Stimulated activated CD4-positive, alpha-beta T cell treated with anti-CD3 and anti-CD28 coated beads, Interleukin-4, amount 100 ng/mL, for 48 hours (primary cell): ENCODE data around the gene SDR42E2.
A peak's percentile ranks its signal among the peaks of the same experiment; 100 is the strongest.
"Not testable (repeated sequence)": the region's sequence is repeated elsewhere in the genome, so short reads cannot be mapped to it uniquely, and the experiment has no call there.

Experiments used
- DNase-seq, 2 donors: peaks; one replicate each; pipeline ENCODE4 v3.0.0-alpha.2; 2020; ENCODE audit warnings: low read depth in 2 of 2

The SDR42E2 gene

DNA sequence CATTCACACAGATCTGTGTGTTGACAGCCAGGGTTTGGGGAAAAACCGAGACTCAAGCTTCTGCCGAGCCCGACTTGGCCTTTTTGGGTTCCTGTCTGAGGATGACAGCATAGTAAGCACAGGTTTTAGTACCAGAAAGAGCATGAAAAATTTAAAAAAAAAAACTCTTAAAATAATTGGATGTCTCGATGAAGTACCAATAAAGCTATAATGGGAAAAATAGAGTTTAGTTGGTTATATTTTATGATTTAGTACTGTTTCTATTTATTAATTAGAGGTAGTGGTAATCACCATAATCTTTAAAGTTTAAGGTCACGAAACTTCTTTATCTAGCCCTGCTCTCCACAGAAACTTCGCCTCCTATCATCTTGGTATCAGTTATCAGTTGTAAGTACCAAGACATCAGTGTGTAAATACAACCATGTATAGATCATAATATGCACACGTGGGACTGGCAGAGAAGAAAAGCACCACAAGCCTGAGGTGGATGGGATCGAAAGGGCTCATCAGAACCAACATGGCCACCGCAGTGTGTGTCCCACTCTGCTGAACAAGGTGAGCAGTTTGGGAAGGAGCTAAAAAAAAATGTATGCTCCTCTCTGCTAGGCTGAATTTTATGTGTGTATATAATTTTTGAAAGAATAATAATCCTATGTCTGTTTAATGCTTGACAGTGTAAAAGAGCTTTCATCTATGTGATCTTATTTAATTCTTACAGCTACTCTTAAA is 29.4 kb downstream of the SDR42E2 start:
- no peak for DNase-seq

DNA sequence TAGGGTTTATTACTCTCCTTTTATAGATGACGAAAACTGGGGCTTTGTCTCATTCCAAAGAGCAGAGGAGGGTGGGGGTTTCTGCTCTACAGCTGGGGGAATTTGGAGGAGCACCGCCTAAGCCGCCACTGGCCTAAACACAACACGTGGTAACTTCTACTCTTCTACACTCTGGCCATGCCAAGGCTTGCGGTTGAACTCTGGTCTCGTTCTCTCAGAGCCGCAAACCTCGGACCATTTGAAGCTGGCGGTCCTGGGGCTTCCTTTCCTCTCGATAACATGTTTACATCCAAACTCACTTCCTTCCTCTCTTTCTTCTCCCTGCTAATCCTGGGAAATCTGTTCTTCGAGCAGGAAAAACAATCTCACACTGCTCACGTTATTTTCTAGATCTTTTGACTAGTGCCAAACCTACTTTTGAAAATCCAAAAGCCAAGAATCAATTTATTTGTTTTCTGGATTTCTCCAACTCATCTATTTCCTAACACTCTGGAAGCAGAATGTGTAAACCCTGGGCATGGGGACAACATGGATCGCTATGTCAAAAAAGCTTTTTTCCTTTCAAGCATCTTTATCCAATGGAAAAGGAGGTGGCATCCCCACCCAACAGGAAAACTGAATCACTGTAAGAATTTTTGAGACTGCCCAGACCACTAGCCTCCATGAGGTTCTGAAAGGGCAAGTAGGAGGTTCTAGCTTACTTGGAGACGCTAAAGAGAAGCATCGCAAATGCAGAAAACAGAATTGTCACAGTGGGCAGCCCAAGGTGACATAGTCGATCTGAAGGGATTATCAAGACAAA is 30.2 kb downstream of the SDR42E2 start:
- DNase-seq = peak; percentile 61 to 72

DNA sequence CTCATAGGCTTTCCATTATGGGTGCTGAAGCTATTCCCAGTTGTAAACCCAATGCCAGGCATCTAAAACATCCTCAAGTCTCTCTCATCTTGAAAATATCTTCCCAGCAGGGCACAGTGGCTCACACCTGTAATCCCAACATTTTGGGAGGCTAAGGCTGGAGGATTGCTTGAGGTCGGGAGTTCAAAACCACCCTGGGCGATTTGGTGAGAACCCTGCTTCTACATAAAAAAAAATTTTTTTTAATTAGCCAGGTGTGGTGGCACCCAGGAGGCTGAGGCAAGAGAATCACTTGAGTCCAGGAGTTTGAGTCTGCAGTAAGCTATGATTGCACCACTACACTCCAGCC is 30.7 kb downstream of the SDR42E2 start:
- DNase-seq = no peak

DNA sequence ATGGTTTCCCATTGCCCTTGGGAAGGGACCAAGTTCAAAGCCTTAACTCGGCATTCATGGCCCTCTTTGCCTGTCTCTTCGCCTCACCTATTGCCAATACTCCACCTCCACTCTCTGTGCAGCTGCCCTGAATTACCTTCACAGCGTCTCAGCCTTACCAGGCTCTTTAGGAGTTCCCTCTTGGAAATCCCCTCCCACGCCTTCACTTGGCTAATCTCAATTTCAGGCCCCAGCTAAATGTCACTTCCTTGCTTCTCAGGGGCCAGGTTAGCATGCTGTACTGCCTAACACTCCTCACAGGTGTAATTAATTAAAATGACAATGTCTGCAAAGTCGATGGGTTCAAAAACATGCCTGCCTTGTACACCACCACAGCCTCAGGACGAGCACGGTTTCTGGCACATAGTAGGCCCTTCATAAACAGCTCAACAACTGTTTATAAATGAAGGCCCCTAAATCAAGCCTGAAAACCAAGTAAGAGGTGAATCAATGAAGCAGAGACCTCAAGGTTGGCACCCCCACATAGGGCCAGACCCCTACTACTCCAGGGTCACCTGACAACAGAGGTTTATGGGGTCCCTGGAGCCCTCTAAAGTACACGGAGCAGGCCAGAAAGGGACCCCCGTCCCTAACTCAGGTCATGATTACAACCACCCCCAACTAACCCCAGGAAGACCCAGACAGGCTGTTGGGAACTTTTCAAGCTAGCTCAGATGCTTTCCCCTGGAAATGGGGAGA is 32.6 kb downstream of the SDR42E2 start:
- no peak for DNase-seq

DNA sequence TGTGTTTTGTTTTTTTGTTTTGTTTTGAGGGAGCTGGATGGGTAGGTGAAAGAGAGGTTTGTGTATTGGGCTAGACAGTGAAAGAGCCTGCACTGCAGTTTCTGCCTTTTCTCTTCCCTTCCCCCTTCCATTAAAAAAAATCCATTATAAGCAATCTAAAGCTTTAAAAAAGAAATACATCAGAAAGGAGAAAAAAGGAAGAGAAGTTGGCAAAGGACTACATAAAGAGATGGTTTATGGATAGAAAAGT is 33.1 kb downstream of the SDR42E2 start:
- no peak for DNase-seq

DNA sequence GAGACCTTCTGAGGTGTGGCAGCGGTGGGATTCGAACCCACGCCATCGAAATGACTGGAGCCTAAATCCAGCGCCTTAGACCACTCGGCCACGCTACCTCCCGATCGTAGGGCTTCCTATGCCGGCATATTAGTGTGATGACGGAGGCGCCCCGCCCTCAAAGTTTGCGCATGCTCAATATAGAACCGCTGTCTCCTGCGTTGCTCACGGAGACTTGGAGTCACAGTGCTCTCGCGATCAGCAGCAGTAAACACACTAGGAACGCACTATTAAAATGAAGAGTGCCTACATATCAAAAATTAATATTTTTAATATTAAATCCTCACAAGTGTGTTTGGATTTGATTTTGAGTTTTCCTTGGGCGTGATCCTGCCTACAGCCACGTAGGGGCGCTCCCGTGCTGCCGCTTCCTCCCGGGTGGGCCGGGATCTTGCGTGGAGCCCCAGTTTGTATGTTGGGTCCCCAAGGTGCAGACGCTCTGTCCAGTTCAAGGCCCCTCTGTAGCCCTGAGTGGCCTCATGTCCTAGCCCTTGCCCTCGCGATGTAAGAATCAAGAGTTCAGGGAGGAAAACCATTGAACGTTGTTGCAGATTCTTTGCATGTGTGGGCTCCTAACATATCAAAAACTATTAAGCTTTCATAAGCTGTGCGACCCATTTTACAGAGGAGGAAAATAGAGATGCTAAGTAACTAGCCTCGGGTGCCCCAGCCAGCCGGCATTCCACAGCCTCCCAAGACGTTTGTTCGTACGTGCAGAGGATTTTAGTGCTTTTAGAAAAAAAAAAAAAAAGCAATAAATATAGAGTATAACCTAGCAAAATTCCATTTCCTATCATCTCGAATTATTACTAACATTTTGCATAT is 33.6 kb downstream of the SDR42E2 start:
- peak; percentile 82 to 96 for DNase-seq

DNA sequence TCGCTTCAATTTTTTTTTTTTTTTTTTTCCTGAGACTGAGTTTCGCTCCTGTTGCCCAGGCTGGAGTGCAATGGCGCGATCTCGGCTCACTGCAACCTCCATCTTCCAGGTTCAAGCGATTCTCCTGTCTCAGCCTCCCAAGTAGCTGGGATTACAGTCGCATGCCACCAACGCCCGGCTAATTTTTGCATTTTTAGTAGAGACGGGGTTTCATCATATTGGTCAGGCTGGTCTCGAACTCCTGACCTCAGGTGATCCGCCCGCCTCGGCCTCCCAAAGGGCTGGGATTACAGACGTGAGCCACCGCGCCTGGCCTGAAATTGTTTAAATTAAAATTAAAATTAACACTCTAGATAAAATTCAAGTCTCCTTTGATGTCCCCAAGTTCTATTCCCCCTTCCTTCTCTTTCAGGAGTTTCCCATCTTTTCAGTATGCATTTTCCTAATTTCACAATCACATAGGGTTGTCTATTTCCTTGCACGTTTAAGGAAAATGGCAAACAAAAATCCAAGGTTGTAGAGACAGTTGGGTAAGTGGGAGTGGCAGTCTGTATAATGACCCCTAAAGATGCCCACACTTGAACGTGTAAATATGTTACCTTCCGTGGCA is 34.4 kb downstream of the SDR42E2 start:
- not testable (repeated sequence) for DNase-seq

DNA sequence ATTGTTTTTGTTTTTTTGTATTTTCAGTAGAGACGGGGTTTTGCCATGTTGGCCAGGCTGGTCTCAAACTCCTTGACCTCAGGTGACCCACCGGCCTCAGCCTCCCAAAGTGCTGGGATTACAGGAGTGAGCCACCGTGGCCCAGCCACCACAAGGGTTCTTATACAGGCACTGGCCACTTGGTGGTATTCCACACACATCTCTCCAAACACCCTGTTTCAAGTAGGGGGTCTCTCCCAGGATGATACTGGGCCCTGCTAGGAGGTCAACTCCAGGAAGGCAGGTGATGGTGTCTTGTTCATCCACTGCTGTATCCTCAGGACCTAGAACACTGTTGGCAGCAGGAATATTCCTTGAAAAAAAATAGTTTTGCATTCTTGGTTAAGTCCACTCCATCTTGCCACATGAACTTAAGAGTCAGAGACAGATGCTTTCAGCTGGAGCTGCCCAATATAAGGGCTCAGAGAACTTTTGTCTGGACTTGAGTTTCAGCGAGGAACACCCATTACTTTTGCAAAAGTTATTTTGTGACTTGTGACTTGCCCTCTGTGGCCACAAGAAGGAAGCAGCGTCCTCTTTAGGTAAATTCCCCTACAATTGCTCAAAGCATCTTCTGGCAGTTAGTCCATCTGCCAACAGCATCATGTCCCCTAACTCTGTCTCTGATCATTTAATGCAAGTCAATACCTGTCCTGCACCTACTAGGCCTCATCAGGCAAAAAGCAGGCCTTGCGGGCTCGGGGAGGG is 36.4 kb downstream of the SDR42E2 start:
- DNase-seq = no peak

DNA sequence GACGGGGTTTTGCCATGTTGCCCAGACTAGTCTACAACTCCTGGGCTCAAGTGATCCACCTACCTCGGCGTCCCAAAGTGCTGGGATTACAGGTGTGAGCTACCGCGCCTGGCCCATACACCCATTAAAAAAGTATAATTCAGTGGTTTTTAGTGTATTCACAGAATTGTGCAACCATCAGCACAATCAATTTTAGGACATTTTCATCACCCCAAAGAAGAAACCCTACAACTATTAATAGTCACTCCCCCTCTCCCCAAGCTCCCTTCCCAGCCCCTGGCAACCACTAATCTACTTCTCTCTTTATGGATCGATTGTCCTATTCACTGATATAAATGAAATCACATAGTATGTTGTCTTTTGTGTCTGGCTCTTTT is 39.9 kb downstream of the SDR42E2 start:
- DNase-seq = no peak

DNA sequence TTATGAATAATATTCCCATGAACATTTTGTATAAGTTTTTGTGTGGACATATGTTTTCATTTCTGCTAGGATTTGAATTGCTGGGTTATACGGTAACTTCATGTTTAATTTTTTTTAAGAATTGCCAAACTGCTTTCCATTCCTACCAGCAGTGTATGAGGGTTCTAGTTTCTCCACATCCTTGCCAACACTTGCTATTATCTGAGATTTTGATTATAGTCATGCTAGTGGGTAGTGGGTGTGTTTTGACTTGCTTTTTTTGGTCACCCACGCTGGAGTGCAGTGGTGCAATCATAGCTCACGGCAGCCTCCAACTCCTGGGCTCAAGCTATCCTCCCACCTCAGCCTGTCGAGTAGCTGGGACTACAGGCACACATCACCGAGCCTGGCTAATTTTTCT is 40.8 kb downstream of the SDR42E2 start:
- DNase-seq = no peak

DNA sequence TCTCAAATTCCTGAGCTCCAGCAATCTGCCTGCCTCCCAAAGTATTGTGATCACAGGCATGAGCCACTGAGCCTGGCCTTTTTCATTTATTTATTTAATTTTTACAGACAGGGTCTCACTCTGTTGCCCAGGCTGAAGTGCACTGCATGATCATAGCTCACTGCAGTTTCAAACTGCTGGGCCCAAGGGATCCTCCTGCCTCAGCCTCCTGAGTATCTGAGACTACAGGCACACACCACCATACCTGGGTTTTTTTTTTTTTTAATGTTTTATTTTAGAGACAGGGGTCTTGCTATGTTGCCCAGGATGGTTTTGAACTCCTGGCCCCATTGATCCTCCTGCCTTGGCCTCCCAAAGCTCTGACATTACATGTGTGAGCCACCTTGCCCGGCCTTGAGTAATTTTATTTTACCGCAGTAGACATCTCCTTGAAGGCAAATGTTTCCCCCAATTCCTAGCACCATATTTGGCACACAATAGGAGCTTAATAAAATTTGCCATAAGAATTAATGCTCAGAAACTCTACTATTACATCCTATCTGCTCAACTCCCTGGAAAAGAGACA is 41.9 kb downstream of the SDR42E2 start:
- DNase-seq = no peak

DNA sequence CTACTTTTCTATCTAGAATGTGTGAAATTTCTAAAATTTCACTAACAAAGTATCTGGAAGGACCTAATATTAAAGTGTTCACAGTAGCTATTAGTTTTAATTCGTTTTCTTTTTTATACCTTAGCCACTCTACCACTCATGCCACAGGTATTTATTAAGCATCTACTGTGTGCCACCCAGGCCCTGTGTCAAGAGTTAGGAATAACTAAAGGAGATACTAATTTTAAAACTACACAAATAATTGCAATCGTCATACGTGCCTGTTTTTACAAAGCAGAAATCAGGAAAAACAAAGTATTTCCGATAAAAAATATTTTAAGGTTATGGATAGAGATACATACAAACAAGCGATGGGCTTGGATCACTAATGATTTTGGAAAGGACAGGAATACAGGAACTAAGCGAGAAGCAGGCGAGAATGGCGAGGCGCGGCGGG is 43.3 kb downstream of the SDR42E2 start:
- DNase-seq = no peak

DNA sequence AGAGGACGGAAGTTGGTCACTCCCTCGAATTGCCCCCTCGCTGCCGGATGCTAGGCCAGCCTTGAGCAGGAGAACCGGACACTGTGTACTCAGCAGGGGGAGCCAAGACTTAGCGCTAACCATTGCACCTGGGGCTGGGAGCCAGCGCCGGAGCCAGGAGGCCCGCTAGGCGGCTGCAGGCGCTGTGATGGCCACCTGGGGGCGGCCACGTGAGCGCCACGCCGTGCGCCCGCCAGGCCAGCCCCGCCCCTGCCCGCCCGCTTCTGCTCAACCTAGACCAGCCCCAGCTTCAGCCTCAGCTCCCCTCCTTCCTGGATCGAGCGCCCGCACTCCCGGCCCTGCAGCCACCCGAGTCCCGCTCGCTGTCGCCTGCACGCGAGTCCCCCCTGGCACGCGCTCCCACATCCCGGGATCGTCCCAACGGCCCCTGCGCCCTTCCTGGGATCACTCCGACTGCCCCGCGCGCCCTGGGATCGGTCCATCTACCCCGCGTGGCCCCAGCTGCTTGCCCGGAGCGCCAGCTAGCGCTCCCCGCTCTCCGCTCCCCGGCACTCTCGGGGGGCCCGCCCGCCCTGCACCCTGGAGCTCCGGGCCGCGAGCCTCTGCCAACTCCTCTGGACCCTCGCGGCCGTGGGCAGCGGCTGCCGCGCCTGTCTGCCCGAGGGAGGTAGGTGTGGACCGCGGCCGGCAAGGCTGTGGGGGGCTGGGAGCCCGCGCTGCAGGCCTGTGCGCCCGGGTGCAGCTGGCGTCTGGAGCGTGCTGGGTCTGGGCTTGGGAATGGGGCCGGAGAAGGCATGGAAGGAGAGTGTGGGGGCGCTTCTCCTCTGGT is 43.9 kb downstream of the SDR42E2 start, which contains the start of gene EEF2K:
TSS of gene EEF2K (plus strand) at position 266 of the 829 bp plus-strand sequence. CDS start 19,452 bp downstream, outside the sequence.
- DNase-seq = peak; percentile 79 to 90

DNA sequence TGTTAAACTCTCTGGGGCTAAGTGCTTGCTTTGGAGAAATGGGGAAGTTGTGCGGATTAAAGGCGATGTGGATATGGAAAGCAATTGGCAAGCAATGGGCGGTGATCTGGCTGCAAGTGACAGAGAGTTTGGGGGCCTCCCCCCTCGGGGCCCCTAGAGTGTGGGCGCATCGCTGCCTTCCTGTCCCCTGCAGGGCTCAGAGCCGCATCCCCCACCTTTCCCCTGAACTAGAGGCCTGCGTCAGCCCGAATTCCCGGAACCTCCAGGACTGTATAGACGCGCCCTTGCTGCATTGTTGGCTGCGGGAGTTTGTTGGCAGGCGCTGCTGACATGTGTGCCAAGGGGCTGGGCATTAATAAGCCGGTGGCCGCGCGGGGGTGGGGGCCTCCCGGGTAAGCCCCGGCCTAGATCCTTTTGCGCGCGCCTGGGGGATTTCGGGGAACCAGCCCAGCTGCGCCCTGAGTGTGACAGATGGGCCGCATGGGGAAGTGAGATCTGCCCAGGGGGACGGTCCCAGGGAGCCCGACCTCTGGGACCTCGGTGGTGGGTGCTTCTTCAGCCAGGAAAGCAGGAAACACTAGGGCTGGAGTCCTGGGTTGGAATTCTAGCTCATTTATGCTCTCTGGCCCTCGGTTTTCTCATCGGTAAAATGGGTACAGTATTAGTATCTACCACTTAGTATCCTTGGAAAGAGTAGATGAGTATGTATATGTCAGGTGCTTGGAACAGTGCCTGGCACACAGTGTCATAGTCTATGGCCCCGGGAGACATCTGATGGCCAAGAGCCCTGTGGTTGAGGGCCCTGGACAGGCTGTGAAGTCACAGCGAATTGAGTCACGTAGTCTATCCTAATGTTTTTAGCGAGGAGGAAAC is 44.8 kb downstream of the SDR42E2 start:
- peak; percentile 51 to 58 for DNase-seq

DNA sequence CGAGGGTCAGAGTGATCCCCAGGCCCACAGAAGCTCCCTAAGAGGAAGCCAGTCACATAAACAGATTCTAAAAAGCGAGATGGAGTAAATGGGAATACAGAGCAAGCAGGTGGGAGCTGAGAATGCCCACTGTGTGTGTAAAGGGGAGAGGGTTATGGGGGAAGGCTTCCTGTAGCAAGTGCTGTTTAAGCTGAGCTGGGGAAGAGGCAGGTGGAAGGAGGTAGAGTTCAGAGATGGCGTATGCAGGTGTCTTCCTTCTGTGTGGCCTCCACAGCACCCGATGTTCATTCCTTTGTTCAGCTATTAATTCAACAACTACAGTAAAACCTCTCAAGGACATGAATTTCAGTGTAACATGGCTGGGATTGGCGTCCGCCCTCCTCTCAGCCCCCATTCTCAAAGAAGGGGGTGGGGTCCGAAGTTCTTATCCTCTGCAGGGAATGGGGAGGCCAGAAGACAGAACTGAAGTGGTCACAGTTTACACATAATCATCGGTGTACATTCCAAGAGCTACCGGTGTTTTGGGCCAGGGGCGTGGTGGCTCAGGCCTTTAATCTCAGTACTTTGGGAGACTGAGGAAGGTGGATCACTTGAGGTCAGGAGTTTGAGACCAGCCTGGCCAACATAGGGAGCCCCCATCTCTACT is 45.5 kb downstream of the SDR42E2 start:
- no peak for DNase-seq

DNA sequence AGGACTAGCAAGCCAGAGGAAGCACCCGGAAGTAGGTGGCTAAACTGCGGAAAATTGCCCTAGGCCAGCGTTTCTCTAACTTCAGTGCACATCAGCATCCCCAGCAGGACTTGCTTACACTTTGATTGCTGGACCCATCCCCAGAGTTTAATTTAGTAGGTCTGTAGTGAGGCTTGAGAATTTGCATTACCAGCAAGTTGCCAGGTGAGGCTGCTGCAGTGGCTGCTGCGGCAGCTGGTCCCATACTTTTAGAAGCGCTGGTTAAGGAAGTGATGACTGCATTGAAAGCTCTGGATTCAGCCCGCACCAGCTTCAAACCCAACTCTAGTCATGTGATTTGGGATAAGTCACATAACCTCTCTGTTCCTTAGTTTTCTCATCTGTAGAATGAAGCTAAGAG is 48.0 kb downstream of the SDR42E2 start:
- DNase-seq = no peak

DNA sequence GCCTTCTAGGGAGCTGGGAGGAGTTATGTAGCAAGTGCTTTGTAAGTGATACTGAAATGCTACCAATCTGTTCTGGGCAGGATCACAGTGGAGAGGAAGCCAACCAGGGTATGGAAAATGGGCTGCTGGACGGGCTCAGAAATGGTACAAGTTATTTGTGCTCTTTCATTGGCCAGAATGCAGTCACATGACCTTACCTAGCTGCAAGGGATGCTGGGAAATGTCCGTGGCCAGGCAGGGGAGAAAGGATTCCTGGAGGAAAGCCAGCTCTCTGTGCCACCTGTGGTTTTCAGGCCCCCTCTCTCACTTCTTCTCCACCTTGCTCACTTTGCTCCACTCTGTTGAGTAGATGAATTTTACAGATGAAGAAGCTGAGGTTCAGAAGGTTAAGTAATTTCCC is 48.5 kb downstream of the SDR42E2 start:
- DNase-seq = no peak

DNA sequence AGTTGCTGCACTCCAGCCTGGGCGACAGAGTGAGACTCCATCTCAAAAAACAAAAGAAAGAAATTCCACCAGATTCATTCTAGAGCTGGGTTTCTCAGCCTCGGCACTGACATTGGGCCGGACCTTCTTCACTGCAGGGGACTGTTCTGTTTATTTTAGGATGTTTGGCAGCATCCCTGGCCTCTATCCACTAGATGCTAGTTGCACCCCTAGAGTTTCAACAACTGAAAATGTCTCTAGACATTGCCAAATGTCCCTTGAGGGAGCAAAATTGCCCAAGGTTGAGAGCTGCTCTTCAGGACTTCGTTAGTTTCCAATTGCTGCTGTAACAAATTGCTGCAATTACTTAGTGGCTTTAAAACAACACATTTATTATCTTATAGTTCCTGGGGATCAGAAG is 50.9 kb downstream of the SDR42E2 start:
- DNase-seq = no peak
